HCT116 (cell line): ENCODE results near the gene GLOD5.

ENCODE experiments used
- CTCF ChIP-seq, 3 experiments: fragments of 200-600 bp in 1 of 3; sonication (generic) in 1 of 3; IDR thresholded peaks in 2 of 3; conservative IDR thresholded peaks in 1 of 3; 2 replicates each; pipeline ENCODE4 v1.5.1; 2012 to 2017; ENCODE audit warnings: low read depth in 2 of 3, low read length in 2 of 3, antibody characterized with exemption in 1 of 3, borderline replicate concordance in 1 of 3, control low read depth in 1 of 3, mild to moderate bottlenecking in 1 of 3, mixed read lengths in 1 of 3, mixed run types in 1 of 3, moderate library complexity in 1 of 3; ENCODE audit not compliant: insufficient read depth in 1 of 3
- POLR2A ChIP-seq: IDR thresholded peaks from 2 replicates; pipeline ENCODE4 v1.7.0; 2011; ENCODE audit warnings: borderline replicate concordance; ENCODE audit not compliant: insufficient read depth, insufficient read length; ENCODE audit errors: extremely low read depth

- peak; percentile 21 to 57 (median 42); a peak in 4 of 6 replicates for TF ChIP-seq CTCF (IDR thresholded peaks at IDR 0.05 in 2 of 3, conservative IDR thresholded peaks at IDR 0.05 in 1 of 3; ENCODE audit: borderline replicate concordance in 1 of 3, insufficient read depth in 1 of 3, low read depth in 2 of 3, low read length in 2 of 3)
- no peak for TF ChIP-seq POLR2A
Observed at GRCh38 chrX:48761674-48762471, at the start of gene GLOD5.
